Central memory CD4-positive, alpha-beta T cell (primary cell): ENCODE measurements around the gene STC2.
"Not testable (repeated sequence)": the region's sequence is repeated elsewhere in the genome, so short reads cannot be mapped to it uniquely, and the experiment has no call there.

ENCODE experiments used
- DNase-seq: peaks from one replicate; pipeline ENCODE4 v3.0.0; 2022

Gene STC2

DNA sequence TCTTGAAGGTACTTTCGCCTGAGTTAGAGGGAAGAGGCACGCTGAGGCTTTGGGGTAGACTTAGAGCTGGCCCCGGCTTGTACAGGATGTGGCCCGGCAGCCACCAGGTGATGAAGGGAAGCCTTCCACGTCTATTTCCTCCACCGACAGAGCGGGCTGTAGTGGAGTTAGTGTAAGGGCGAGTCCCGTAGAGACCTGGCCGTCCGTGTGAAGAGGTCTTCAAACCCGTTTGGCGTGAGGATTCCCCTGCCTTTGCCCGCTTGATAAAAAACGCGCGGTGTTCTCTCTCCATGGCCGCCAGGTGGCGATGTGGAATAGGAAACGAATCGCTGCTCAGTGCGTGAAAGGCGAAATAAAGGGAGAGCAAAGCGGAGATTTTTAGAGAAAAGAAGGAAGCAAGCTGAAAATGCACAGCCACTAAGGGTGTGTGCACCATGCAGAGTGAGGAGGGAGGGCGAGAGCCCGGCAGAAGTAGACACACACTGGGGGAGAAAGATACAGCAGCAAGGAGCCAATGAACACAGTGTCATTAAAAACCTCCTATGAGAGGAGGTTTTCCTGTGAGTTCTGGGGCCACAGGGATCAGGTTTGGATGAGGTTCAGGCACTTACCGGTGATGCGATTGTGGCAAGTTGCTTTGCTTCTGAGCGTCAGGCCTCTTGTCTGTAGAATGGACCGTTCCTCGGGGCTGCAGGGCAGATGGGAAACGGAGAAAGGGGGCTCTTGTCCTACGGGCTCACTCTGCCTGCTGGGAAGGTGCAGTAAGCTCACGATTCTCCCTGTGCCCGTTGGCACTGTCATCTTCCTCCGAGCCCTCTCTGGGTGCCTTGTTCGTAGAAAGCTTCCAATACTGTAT, 34.2 kb downstream of the STC2 start:
- DNase-seq = peak; percentile 43

DNA sequence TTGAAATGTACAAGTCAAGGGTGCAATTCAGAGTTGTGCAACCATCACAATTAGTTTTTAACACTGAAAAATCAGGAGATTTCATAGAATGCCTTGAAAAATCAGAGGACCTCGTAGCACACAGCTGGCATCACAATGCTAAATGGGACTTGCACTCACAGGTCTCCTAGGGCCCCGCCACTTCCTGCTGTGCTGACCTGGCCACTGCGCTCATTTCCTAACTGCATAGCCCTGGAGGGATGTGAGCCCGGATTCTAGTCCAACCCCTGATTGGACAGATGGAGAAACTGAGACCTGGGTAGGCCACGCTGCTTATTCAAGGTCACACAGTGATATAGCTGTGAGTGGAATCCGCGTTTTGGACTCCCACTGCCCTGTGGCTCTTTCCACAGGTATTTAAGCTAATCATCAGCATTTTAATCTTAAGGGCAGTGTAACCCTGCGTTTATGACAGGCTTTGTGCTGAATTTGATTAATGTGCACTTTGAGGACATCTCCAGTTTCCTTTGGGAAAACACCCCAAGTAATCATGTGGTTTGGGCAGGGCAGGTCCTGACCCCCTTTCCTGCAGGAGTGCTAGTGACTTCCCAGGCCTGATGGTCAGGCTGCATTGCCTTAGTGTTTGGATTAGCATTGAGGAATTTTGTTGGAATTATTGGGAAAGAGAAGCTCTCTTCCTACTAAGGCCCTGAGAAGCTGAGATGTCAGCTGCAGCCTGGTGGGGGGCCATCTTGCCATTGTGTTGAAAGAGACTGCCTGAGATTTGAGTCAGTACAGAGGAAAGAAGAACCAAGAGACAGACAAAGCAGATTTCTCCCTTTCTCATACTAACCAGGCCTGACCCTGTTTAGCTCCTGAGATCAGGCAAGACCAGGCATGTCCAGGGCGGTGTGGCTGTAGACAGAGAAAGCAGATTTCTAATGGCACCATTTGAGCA, 36.2 kb downstream of the STC2 start:
- no peak for DNase-seq

DNA sequence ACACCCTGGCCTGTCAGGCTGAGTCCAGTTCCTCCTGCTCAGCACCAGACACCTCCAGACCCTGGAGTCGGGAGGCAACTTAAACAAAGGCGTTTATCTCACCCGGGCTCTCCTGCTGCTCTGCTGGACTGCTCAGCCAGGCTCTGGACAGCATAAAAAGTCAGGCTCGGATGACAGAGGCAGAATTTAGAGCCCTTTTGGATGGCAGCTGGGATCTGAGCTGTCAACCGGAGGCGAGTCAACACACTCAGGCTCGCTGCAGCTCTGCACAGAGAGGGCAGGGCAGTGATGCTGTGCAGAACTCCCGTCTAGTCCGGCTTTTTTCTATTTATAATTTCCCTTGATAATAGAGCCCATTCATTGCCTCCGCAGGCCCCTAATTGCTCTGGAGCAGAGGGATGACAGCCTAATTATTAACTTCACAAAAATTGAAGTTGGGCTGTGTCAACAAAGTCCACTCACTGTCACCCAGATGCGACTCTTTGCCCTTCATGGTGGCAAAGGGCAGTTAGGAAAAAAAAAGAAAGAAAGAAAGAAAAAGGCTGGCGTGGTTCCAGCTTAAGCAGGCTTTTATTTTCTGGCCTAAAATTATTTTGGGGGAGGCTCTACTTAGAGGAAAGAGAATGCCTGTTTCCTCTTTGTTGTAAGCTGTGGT, 37.6 kb downstream of the STC2 start:
- no peak for DNase-seq

GRCh38 chr5:173289372-173289771, 38.8 kb downstream of the STC2 start:
- no peak for DNase-seq

DNA sequence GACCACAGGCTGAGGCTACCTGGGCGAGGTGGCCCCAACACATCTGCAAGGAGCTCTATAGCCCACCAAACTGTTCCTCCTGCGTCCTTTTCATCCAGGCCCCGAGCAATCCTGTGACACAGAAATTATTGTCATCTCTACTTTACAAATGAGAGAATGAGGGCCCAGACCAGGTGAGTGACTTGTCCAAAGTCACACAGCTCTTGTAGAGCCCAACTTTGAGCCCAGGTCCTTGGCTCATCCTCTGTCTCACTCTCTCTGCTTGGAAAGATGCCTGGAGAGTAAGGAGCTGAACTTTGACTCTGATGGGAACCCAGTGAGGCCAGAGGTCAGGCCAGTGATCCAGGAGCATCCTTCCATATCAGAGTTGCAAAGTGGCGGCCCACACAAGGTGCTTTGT, 39.6 kb downstream of the STC2 start:
- DNase-seq = no peak

- no peak for DNase-seq
These were observed 41.1 kb downstream of the STC2 start for GRCh38 chr5:173287086-173287485.

GRCh38 chr5:173284343-173284958, 43.8 kb downstream of the STC2 start:
- DNase-seq = not testable (repeated sequence)

GRCh38 chr5:173283318-173284288, 44.6 kb downstream of the STC2 start:
- peak; percentile 49 for DNase-seq

DNA sequence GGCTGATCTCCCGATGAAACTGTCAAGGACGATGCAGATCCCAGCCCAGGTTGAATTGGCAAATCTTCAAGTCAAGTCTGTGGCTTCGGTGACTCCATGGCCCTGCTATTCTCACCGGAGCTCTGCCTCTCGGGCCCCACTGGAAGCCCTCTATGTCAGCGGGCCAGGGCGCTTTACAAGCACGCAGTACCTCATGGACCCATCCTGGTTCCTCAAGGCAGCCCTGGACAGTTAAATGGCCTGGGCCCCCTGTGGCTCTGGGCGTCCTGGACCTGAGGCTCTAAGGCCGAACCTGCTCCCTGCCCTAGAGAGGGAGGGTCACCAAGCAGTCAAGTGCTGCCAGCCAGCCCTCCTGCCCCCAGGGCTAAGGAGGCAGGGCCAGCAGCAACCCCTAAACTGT, 45.3 kb downstream of the STC2 start:
- no peak for DNase-seq

DNA sequence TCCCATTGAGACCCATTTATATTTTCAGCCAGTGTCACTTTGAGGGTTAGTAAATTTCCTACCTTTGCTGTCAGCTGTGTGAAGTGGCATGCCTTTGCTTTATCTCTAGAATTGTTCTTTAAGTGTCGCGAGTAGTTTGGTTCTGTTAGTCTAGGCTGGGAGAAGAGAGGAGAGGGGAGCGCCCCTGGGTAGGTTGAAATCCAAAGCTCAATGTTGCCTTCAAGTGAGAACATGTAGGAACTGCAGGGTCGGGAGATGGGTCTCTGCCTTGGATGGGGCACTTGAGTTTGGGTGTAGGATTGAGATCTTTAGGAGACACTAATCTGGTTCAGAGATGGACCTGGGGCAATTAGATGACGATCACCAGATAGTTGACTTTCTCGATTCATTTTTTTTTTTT, 46.3 kb downstream of the STC2 start:
- no peak for DNase-seq

DNA sequence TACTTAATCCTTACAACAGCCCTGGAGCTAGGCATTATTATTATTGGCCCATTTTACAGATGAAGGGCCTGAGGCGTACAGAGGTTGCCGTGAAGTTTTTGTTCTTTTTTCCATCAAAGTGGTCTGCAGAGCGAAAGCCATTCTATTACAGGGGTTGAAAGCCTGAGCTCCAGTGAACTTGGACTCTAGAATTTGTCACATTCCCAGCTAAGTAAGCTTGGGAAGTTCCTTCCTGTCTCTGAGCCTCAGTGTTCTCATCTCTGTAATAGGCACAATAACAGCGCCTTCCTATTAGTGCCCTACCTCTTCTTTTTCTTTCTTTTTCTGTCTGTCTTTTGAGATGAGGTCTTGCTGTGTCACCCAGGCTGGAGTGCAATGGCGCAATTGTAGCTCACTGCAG, 49.0 kb downstream of the STC2 start:
- DNase-seq = no peak

- DNase-seq = no peak
These were observed 49.6 kb downstream of the STC2 start for GRCh38 chr5:173278641-173279040.

DNA sequence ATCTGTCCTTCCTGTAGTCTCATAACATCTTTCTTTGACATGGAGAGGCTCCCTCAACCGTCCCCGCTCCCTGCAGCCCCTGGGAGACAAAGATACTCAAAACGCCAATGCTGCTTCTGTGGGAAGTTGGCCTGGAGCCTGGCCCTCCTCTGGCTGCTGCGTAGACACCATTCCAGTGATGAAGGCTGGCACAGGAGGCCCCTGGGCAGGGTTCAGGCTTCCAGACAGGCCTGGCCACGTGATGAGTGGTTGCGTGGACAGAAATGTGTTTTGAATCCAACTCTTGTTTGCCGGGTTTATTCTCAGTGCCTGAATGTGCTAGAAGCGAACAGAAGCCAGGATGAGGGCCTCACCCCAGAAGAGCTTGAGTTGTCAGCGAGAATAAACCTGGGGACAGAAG, 50.0 kb downstream of the STC2 start:
- no peak for DNase-seq

DNA sequence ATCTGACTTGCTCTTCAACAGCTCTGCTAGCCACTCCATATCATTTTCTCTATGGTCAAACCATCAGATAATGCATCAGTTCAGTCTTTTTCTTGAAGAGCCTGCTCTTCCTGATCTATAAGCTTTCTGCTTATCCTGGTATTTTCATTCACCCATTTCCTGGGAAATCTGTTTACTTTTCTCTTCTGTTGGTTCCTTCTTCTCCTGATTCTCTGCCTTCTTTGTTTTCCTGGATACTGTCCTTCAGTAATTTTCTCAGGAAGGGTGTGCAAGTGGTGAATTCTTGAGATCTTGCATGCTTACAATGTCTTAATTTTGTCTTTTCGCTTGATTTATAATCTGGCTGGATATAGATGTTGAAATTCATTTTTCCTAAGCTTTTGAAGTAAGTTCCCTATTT, 53.4 kb downstream of the STC2 start:
- no peak for DNase-seq

DNA sequence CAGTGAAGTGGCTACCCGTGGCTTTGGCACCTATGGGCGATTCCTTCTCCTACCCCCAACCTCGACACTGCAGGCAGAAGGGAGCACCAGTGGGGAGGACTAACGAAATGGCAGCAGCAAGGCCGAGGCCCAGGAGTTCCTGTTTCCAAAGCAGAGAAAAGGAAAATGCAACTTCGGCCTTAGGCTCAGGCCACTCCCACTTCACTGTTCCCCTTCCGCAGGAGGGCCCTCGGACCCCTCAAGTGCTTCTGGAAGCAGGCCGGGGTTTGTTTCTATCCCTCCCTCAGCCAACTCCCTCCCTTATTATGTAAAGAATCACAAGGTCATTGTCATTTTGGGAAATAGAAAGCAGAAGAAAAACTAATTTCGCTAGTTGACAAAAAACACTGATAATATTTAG, 56.8 kb downstream of the STC2 start:
- DNase-seq = no peak

DNA sequence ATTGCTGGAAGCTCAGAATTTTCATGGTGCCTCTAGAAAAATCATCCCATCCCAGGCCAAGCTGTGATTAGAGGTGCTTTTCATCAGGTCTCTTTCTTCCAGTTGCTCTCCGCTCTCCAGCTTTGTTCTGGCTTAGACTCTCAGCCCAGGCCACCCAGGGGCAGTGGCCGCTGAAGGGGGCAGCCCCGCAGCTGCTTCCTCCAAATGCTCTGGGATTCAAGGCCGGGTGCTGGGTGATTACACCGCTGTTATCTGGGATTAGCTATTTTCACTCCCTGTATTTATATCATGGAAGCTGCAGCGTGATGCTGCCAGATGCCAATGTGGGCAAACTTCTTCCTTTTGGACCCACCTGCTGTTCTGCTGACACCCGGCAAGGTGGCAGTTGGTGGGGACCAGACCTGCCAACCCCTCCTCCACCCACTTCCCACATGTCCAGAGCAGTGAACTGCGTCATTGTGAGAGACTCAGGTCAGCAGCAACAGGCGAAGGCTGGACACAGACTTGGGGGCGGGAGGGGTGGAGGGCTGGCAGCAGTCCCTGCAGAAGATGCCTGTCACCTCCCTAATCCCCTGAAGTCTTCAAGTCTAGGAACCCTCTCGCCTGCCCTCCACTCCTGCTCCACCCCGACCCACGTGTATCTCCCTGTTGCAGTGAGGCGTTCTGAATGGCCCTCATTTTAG, 59.3 kb downstream of the STC2 start:
- no peak for DNase-seq

DNA sequence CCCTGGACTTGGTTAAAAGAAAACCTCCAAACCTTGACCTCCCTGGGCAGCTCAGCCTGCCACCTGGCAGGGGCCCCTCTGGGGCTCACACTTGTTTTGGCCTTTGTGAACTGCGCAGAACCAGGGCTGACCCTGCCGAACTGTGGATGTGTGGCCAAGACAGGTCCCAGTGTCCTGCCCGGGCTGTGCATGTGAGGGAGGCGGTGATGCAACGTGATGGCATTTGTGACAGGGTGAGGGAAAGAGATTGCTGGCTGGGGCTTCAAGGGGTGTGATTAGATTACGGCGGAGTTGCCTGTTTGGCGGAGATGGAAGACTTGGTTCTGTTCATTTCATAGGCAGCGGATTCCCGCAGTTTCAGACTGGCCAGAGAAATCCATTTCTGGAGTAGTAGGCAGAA, 62.8 kb downstream of the STC2 start:
- DNase-seq = no peak
